CD14-positive monocyte (primary cell): Measurements from ENCODE around the gene MEG3. TPM values are rescaled to one million over a fixed set of nuclear protein-coding genes. Genes with fewer than 3 reads are reported as not detected.

Source experiments
- DNase-seq, 3 donors: peaks; one replicate each; pipeline ENCODE4 v3.0.0-alpha.2; 2011 to 2022
- H2AFZ ChIP-seq: 2 replicates; pipeline ENCODE4 v1.6.0; 2012; ENCODE audit warnings: mild to moderate bottlenecking, low read depth, low read length, inconsistent platforms; ENCODE audit not compliant: insufficient read depth, poor library complexity, severe bottlenecking
- H3K27ac ChIP-seq, 2 donors: 1 replicate in 1 of 2; 2 replicates in 1 of 2; pipeline ENCODE4 v1.5.1; 2012 to 2013; ENCODE audit warnings: low read length in 2 of 2, control low read depth in 1 of 2, inconsistent platforms in 1 of 2, low read depth in 1 of 2, mild to moderate bottlenecking in 1 of 2
- H3K27me3 ChIP-seq, 2 donors: one replicate each; pipeline versions ENCODE4 v1.6.0 to v1.6.1; 2011 to 2013; ENCODE audit warnings: low read length in 2 of 2; ENCODE audit not compliant: control insufficient read depth in 2 of 2, insufficient read depth in 2 of 2
- H3K36me3 ChIP-seq, 2 donors: replicated peaks in 1 of 2; 1 replicate in 1 of 2; 2 replicates in 1 of 2; pipeline versions ENCODE4 v1.5.1 to v1.6.1; 2012 to 2013; ENCODE audit warnings: low read length in 2 of 2, control low read depth in 1 of 2, inconsistent platforms in 1 of 2, mild to moderate bottlenecking in 1 of 2; ENCODE audit not compliant: insufficient read depth in 2 of 2, control insufficient read depth in 1 of 2
- H3K4me1 ChIP-seq, 2 donors: 1 replicate in 1 of 2; 2 replicates in 1 of 2; pipeline versions ENCODE4 v1.5.1 to v1.6.1; 2012 to 2013; ENCODE audit warnings: low read length in 2 of 2, control low read depth in 1 of 2, inconsistent platforms in 1 of 2, mild to moderate bottlenecking in 1 of 2, moderate library complexity in 1 of 2; ENCODE audit not compliant: insufficient read depth in 2 of 2, control insufficient read depth in 1 of 2
- H3K4me2 ChIP-seq: replicated peaks from 2 replicates; pipeline ENCODE3; 2012; ENCODE audit warnings: low read length, moderate library complexity, mild to moderate bottlenecking; ENCODE audit not compliant: poor library complexity, severe bottlenecking; ENCODE audit errors: extremely low read depth
- H3K4me3 ChIP-seq, 3 experiments: fragments of 200-600 bp in 1 of 3; sonication (generic) in 1 of 3; replicated peaks in 1 of 3; 1 replicate in 2 of 3; 2 replicates in 1 of 3; pipeline ENCODE4 v1.5.1; 2011 to 2013; ENCODE audit warnings: low read length in 3 of 3, mild to moderate bottlenecking in 3 of 3, control low read depth in 2 of 3, low read depth in 2 of 3, inconsistent platforms in 1 of 3, moderate library complexity in 1 of 3
- H3K79me2 ChIP-seq: 2 replicates; pipeline ENCODE4 v1.6.0; 2012; ENCODE audit warnings: mild to moderate bottlenecking, control low read depth, inconsistent platforms, low read length, moderate library complexity; ENCODE audit not compliant: insufficient read depth
- H3K9ac ChIP-seq: 2 replicates; pipeline ENCODE4 v1.6.0; 2017; ENCODE audit warnings: low read length, mild to moderate bottlenecking; ENCODE audit not compliant: insufficient read depth, poor library complexity, severe bottlenecking
- H3K9me3 ChIP-seq, 2 donors: replicated peaks in 1 of 2; 1 replicate in 1 of 2; 2 replicates in 1 of 2; pipeline versions ENCODE4 v1.5.1 to v1.6.1; 2012 to 2013; ENCODE audit warnings: low read length in 2 of 2, control low read depth in 1 of 2; ENCODE audit not compliant: control insufficient read depth in 1 of 2, insufficient read depth in 1 of 2
- H4K20me1 ChIP-seq: 2 replicates; pipeline ENCODE4 v1.6.0; 2012; ENCODE audit warnings: mild to moderate bottlenecking, low read length, control low read depth, moderate library complexity; ENCODE audit not compliant: insufficient read depth
- H3K27ac Mint-ChIP-seq, 7 donors: one replicate each; pipeline ENCODE4 v1.8.0; 2020; ENCODE audit warnings: mild to moderate bottlenecking in 7 of 7, mixed read lengths in 7 of 7, moderate library complexity in 6 of 7, inconsistent platforms in 2 of 7
- H3K27me3 Mint-ChIP-seq, 3 donors: one replicate each; pipeline ENCODE4 v1.8.0; 2021 to 2022; ENCODE audit warnings: low read depth in 3 of 3, mild to moderate bottlenecking in 3 of 3, mixed read lengths in 3 of 3, moderate library complexity in 3 of 3, inconsistent platforms in 1 of 3
- H3K36me3 Mint-ChIP-seq, 2 donors: one replicate each; pipeline ENCODE4 v1.8.0; 2020; ENCODE audit warnings: mixed read lengths in 2 of 2, inconsistent platforms in 1 of 2, mild to moderate bottlenecking in 1 of 2
- H3K4me1 Mint-ChIP-seq: one replicate; pipeline ENCODE4 v1.8.0; 2020; ENCODE audit warnings: mild to moderate bottlenecking, mixed read lengths
- H3K4me3 Mint-ChIP-seq, 2 donors: one replicate each; pipeline ENCODE4 v1.8.0; 2020; ENCODE audit warnings: mild to moderate bottlenecking in 2 of 2, mixed read lengths in 2 of 2, moderate library complexity in 1 of 2
- H3K9me3 Mint-ChIP-seq, 7 donors: one replicate each; pipeline ENCODE4 v1.8.0; 2020 to 2022; ENCODE audit warnings: mixed read lengths in 7 of 7, mild to moderate bottlenecking in 6 of 7, moderate library complexity in 6 of 7, inconsistent platforms in 2 of 7
- WGBS: methylation state at CpG from one replicate; pipeline ENCODE4 v1.1.5; 2013; ENCODE audit warnings: missing lambda C conversion rate; ENCODE audit not compliant: insufficient coverage; 5-methylcytosine and 5-hydroxymethylcytosine counted together
- intact Hi-C, 2 donors: fragments of 100-400 bp; cut with micrococcal nuclease; formaldehyde crosslinking; loops; one replicate each; pipeline versions ENCODE4 v1.15.0 to v1.15.1; 2023
- polyA plus RNA-seq, 3 donors: library from polyadenylated mRNA; depleted of rRNA in 1 of 3; unstranded in 2 of 3; stranded (reverse) in 1 of 3; fragments of 300-500 nt in 2 of 3; fragments of >200 nt in 1 of 3; fragmentation: Illumina TruSeq in 2 of 3; gene quantifications; 1 replicate in 2 of 3; 2 replicates in 1 of 3; pipeline ENCODE4 v1.2.3, GENCODE V29; 2012 to 2021
- TF ChIP-seq, protein P1 (sequence below): fragments of 200-600 bp; IDR thresholded peaks from one replicate; pipeline ENCODE4 v1.8.0; 2022; ENCODE audit warnings: antibody characterized with exemption, mild to moderate bottlenecking

The MEG3 gene
- polyA plus RNA-seq, 3 donors = 1.7 TPM; not detected in 2

DNA sequence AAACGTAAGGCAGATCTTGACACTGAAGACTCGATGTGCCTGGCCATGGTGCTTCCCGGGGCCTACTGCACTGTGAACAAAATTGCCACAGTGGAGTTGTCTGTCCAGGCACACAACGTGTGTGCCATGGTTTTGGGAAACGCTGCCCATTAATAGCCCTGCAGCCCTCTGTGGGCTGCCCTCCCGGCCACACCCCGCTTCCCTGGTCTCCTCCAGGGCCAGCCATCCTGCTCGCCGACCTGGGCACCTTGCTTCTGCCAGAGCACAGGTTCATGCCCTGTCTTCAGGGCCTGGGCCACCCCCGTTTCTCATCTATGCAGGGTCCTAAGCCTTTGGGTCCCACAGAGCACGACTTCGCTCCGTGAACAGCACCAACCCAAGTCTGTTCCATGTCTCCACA is 18.9 kb downstream of the MEG3 start:
- Histone ChIP-seq H3K9ac (no peak overlapping the region), H2AFZ (no peak overlapping the region), H3K27me3 (no peaks in the 10 kb centered on the region), H3K4me3 (no peak overlapping the region), H3K27ac (no peak overlapping the region), H3K4me1 (peaks cover 6 to 8% of the 10 kb centered on the region in 2 donors), H4K20me1 (no peaks in the 10 kb centered on the region), H3K36me3 (no peaks in the 10 kb centered on the region), H3K79me2 (no peaks in the 10 kb centered on the region), H3K4me2 (no peak overlapping the region), H3K9me3 (no peaks in the 10 kb centered on the region)
- 96% methylated on average over 13 of the region's 13 CpGs for WGBS
- no peaks in the 10 kb centered on the region for H3K4me1 Mint-ChIP-seq
- H3K9me3 Mint-ChIP-seq = no peaks in the 10 kb centered on the region
- peaks cover 0 to 2% (median 0%) of the 10 kb centered on the region in 3 donors for H3K27me3 Mint-ChIP-seq
- no peaks in the 10 kb centered on the region for H3K36me3 Mint-ChIP-seq
- no peak overlapping the region for H3K27ac Mint-ChIP-seq
- DNase-seq = no peak
- no peak overlapping the region for H3K4me3 Mint-ChIP-seq
- intact Hi-C loops = no loop called here
- TF ChIP-seq, protein P1, sequence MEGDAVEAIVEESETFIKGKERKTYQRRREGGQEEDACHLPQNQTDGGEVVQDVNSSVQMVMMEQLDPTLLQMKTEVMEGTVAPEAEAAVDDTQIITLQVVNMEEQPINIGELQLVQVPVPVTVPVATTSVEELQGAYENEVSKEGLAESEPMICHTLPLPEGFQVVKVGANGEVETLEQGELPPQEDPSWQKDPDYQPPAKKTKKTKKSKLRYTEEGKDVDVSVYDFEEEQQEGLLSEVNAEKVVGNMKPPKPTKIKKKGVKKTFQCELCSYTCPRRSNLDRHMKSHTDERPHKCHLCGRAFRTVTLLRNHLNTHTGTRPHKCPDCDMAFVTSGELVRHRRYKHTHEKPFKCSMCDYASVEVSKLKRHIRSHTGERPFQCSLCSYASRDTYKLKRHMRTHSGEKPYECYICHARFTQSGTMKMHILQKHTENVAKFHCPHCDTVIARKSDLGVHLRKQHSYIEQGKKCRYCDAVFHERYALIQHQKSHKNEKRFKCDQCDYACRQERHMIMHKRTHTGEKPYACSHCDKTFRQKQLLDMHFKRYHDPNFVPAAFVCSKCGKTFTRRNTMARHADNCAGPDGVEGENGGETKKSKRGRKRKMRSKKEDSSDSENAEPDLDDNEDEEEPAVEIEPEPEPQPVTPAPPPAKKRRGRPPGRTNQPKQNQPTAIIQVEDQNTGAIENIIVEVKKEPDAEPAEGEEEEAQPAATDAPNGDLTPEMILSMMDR = no peak

DNA sequence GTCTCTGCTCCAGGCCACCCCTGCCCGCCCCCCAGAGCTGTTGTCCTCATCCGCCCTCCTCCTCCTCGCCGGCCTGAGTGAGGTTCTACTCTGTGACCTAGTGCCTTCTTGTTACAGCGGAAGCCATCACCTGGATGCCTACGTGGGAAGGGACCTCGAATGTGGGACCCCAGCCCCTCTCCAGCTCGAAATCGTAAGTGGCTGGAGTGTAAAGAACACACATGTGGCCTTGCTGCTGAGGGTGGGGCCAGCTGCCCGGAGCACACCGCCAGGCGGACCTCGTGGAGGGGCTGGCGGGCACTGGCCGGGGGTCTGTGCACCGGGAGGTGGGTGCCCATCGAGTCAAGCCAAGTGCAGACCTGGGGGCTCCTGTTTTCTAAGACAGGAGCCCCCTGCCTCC is 19.4 kb downstream of the MEG3 start:
- TF ChIP-seq, protein P1 = no peak
- H3K4me2 ChIP-seq = no peak overlapping the region
- no peak overlapping the region for H3K9ac ChIP-seq
- peaks cover 0 to 2% (median under 1%) of the 10 kb centered on the region in 3 donors for H3K27me3 Mint-ChIP-seq
- no peak overlapping the region for H3K27ac Mint-ChIP-seq
- H2AFZ ChIP-seq = no peak overlapping the region
- WGBS = 96% methylated on average over 13 of the region's 17 CpGs
- no peaks in the 10 kb centered on the region for H3K27me3 ChIP-seq
- H3K36me3 ChIP-seq = no peaks in the 10 kb centered on the region
- no peak overlapping the region for H3K4me3 Mint-ChIP-seq
- no peaks in the 10 kb centered on the region for H3K4me1 Mint-ChIP-seq
- H3K79me2 ChIP-seq = no peaks in the 10 kb centered on the region
- DNase-seq = no peak
- H3K9me3 ChIP-seq = no peaks in the 10 kb centered on the region
- no peaks in the 10 kb centered on the region for H4K20me1 ChIP-seq
- no peaks in the 10 kb centered on the region for H3K9me3 Mint-ChIP-seq
- intact Hi-C loops = no loop called here
- H3K27ac ChIP-seq = no peak overlapping the region
- H3K36me3 Mint-ChIP-seq = no peaks in the 10 kb centered on the region
- H3K4me1 ChIP-seq = peaks cover 6 to 8% of the 10 kb centered on the region in 2 donors
- no peak overlapping the region for H3K4me3 ChIP-seq
